ENCODE data around the gene CTNNA3. TPM values are rescaled to one million over a fixed set of nuclear protein-coding genes. Genes with fewer than 3 reads are reported as not detected.

Gene CTNNA3
- total RNA-seq, 1 experiment from 2014 or later: 0.32 TPM

GRCh38 chr10:66836771-66837170, 859.2 kb downstream of the CTNNA3 start:
- ChIA-PET CTCF (no interaction called here), POLR2A (no interaction called here), RAD21 (ENCODE audit: low non-redundant PET in 1 of 2, low total read pairs in 2 of 2, uncharacterized antibody in 2 of 2, unreplicated experiment in 2 of 2) (no interaction called here)
- Histone ChIP-seq H3K79me2 (ENCODE audit: insufficient read depth, low read length) (no peaks in the 10 kb centered on the region), H2AFZ (ENCODE audit: low read depth, low read length, poor library complexity, severe bottlenecking) (no peak overlapping the region), H3K4me2 (ENCODE audit: low read length) (no peak overlapping the region), H3K4me3 (replicated peaks in 1 of 2; ENCODE audit: low read depth in 1 of 2, low read length in 2 of 2) (no peak overlapping the region), H4K20me1 (ENCODE audit: insufficient read depth) (no peaks in the 10 kb centered on the region), H3K9me2 (ENCODE audit: insufficient read depth) (no peaks in the 10 kb centered on the region), H3K9me3 (ENCODE audit: control insufficient read depth in 1 of 2, insufficient read depth in 1 of 2, low read depth in 1 of 2, low read length in 2 of 2) (no peaks in the 10 kb centered on the region), H3K4me1 (ENCODE audit: control insufficient read depth in 1 of 2, insufficient read depth in 2 of 2, low read length in 2 of 2) (peaks cover 0 to 32% of the 10 kb centered on the region in 2 experiments; a peak in 2 of 4 replicates), H3K27ac (ENCODE audit: low read depth, low read length) (no peak overlapping the region), H3K27me3 (ENCODE audit: insufficient read depth, low read length) (no peaks in the 10 kb centered on the region), H3K9ac (ENCODE audit: low read length) (no peak overlapping the region), H3K36me3 (ENCODE audit: control insufficient read depth in 1 of 2, insufficient read depth in 2 of 2, low read length in 2 of 2) (no peaks in the 10 kb centered on the region)
- BruUV-seq (replicated peaks): no TSS peak
- no peak for TF ChIP-seq CBX3 (IDR thresholded peaks at IDR 0.05; ENCODE audit: low read depth)
- no peak for TF ChIP-seq SIN3A (IDR thresholded peaks at IDR 0.05; ENCODE audit: low read depth)
- no peak for TF ChIP-seq RAD21 (IDR thresholded peaks at IDR 0.05; ENCODE audit: low read depth)
- no peak for TF ChIP-seq CEBPB (IDR thresholded peaks at IDR 0.05; ENCODE audit: low read depth)
- TF ChIP-seq EZH2phosphoT487 (IDR thresholded peaks at IDR 0.05; ENCODE audit: borderline replicate concordance): no peak
- TF ChIP-seq EGR1 (IDR thresholded peaks at IDR 0.05; ENCODE audit: low read depth): no peak
- no peak for TF ChIP-seq YY1 (IDR thresholded peaks at IDR 0.05; ENCODE audit: extremely low read depth, insufficient replicate concordance, low read depth, low read length)
- no peak for TF ChIP-seq POLR2A (IDR thresholded peaks at IDR 0.05; ENCODE audit: borderline replicate concordance, extremely low read depth, insufficient read depth, insufficient read length)
- no peak for TF ChIP-seq ZNF274 (IDR thresholded peaks at IDR 0.05; ENCODE audit: low read depth, low read length)
- TF ChIP-seq CTCF (IDR thresholded peaks at IDR 0.05 in 2 of 3, conservative IDR thresholded peaks at IDR 0.05 in 1 of 3; ENCODE audit: borderline replicate concordance in 1 of 3, insufficient read depth in 1 of 3, low read depth in 2 of 3, low read length in 2 of 3): no peak
- ATAC-seq (no peak), DNase-seq (ENCODE audit: low read depth, low spot score) (no peak)
- intact Hi-C loops (cut with micrococcal nuclease): no loop called here
